NCI-H146 treated with DMSO at 0.1 percent for 48 hours (cell line): ENCODE data around the gene DEPDC7.
"Not testable (repeated sequence)": the region's sequence is repeated elsewhere in the genome, so short reads cannot be mapped to it uniquely, and the experiment has no call there.

ENCODE experiments used
- DNase-seq: peaks from one replicate; lab custom pipeline; 2025; ENCODE audit not compliant: unreplicated experiment; lab: John Stamatoyannopoulos, UW

The DEPDC7 gene

GRCh38 chr11:33015621-33016551 is at the start of gene DEPDC7:
TSS of gene DEPDC7 (plus strand) at chr11:33015878. CDS start at chr11:33015956, 78 bp downstream.
- peak; percentile 87 for DNase-seq

- no peak for DNase-seq
These were observed 47.1 kb upstream of the DEPDC7 start for GRCh38 chr11:32968541-32968940.

DNA sequence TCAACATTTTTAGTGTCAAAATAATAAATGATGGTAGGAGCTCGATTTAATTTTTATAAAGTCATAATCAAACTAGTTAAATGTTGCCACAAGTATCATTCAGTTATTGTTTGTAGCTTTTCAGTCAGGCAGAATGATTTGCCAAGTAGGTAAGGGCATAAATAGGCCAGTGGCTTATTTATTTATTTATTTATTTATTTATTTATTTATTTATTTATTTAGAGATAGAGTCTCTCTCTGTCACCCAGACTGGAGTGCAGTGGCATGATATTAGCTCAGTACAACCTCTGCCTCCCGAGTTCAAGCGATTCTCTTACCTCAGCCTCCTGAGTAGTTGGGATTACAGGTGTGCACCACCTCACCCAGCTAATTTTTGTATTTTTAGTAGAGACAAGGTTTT is 43.4 kb upstream of the DEPDC7 start:
- not testable (repeated sequence) for DNase-seq

DNA sequence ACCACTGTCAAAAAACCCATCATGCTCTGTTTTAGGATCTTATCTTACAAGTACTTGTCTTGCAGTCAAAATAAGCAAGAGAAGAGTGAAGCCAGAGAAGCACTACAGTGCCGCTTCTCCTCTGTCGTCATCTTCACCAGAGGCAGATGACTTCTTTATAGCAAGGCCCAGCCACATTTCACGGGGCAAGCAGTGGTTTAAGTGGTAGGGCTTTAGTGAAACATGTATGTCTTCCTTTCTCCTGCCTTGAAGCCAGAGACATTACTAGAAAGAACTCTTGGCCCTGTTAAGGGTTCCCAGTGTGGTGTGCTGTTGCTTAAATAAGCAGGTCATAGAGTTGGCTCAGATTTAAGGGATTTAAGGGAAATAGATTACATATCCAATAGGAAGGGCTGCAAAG is 42.9 kb upstream of the DEPDC7 start:
- no peak for DNase-seq

GRCh38 chr11:32982626-32983025 is 33.1 kb upstream of the DEPDC7 start:
- no peak for DNase-seq

DNA sequence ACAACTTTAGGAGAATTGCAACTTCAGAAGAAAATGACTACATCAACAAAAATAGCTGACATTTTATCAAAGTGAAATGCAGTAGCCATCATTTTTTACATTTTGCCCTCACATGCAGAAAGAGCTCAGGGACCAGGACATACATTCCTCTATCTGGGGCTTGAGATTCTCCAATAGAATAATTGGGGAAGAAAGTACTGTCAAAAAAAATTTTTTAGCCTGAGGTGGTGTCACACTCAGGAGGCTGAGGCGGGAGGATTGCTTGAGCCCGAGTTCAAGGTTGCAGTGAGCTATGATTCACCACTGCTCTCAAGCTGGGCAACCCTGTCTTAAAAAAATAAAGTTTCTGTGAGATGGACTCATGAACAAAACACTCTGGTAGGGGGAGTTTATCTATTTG is 32.2 kb upstream of the DEPDC7 start:
- DNase-seq, result no peak

DNA sequence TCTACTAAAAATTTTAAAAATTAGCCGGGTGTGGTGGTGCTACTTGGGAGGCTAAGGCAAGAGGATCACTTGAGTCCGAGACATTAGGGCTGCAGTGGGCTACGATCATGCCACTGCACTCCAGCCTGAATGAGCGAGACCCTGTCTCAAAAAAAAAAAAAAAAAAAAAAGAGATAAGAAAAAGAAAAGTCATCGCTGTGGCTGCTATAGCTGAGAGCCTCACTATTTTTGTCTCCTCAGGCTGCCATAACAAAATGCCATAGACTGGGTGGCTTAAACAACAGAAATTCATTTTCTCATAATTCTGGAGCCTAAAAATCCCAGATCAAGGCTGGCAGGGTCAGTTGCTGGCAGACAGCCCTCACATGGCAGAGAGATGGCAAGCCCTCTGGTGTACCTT is 30.1 kb upstream of the DEPDC7 start:
- DNase-seq, result no peak

GRCh38 chr11:32987851-32988250 is 27.8 kb upstream of the DEPDC7 start:
- DNase-seq, result no peak

GRCh38 chr11:32990481-32990880 is 25.2 kb upstream of the DEPDC7 start:
- DNase-seq, result no peak

- DNase-seq, result no peak
These were observed 24.3 kb upstream of the DEPDC7 start for GRCh38 chr11:32991427-32991826.

GRCh38 chr11:32991898-32992297 is 23.8 kb upstream of the DEPDC7 start:
- DNase-seq, result no peak

DNA sequence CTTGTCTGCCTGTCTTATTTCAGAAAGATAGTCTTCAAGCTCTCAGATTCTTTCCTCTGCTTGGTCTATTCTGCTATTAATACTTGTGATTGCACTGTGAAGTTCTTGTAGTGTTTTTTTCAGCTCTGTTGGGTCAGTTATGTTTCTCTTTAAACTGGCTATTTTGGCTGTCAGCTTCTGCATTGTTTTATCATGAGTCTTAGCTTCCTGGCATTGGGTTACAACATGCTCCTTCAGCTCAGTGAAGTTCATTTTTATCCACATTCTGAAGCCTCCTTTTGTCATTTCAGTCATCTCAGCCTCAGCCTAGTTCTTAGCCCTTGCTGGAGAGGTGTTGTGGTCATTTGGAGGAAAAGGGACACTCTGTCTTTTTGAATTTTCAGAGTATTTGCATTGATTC is 15.5 kb upstream of the DEPDC7 start:
- DNase-seq, result no peak

- DNase-seq, result no peak
These were observed 14.4 kb upstream of the DEPDC7 start for GRCh38 chr11:33001281-33001680.

DNA sequence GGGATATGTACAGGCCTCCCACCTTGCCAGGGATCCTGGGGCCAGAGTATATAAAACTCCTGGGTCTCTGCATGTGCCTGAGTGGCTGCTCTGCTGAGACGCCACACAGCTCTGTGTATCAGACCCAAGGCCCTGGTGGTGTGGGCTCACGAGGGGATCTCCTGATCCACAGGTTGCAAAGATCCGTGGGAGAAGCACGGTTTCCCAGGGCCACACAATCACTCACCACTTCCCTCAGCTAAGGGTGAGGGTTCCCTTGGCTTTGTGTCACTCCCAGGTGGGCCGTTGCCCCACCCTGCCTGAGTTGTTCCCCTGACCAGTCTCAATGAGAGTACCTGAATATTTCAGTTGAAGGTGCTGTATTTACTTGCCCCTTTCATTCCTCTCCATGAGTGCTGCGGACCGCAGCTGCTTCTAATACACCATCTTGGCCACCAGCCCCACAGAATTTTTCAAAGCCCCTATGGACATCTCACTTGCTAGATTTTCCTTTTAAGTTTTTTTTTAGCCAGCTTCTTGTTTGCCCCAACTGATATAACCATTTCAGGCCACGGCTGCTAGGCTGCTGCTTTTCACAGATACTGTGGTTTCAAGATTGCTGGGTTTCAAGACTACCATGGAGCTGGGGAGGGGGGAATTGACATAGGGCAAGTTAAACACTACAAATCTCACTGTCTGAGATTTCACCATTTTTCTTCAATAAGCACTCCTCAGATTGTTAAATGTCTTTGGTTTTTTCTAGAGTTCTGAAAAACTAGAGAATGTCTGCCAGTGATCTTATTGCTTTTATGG is 13.7 kb upstream of the DEPDC7 start:
- no peak for DNase-seq

GRCh38 chr11:33005175-33005574 is 10.5 kb upstream of the DEPDC7 start:
- DNase-seq, result no peak

DNA sequence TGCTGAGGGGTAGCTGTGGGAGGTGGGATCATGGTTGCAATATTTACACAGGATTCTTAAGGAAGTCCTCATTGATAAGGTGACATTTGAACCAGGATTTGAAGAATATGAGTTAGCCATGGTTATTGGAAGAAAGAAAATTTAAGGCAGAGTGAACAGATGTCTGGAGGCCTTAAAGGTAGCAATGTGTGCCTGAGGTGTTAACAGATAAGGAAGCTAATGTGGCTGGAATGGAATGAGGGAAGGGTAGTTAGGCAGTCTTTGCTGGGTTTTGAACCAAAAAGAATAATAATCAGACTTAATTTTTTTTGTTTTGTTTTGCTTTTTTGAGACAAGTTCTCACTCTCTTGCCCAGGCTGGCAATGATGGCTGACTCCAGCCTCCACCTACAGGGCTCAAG is 9.7 kb upstream of the DEPDC7 start:
- DNase-seq, result no peak

DNA sequence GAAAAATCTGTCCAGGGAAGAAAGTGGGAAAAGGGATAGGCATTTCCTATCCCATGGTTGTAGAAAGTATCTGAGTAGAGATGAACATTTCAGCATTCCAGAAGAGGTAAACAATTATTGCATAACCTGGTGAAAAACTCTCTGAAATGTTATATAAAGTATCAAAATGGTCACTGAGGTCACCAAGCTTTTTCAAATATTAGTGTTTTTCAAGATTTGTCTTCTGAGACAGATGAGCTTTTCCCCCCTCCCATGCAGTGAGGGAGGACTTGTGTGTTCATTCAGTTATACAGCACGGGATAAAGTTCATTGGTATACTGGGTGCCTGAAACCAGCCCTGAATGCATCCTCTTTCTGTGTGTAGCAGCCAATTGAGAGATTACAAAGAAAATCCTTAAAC is 1.9 kb upstream of the DEPDC7 start:
- no peak for DNase-seq

DNA sequence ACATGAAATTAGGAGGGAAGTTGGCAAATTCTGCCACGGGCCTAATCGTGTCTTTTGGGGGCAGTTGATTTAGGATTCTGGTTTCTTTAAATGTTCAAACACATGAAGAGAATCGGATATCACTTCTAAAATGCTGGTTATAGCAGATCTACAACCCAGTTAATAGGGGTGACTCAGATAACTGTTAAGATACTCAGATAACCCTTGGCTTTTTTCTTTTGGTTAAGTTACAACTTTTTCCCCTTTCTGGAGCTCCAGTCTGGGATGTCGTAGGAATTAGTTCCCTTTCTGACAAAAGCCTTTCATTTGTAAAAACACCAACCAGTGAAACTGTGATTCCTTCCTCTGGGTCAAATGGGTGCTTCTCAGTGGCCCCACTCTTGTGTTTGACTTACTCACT is 976 bp downstream of the DEPDC7 start:
- DNase-seq, result no peak

GRCh38 chr11:33017478-33017877 is 1.8 kb downstream of the DEPDC7 start:
- no peak for DNase-seq

DNA sequence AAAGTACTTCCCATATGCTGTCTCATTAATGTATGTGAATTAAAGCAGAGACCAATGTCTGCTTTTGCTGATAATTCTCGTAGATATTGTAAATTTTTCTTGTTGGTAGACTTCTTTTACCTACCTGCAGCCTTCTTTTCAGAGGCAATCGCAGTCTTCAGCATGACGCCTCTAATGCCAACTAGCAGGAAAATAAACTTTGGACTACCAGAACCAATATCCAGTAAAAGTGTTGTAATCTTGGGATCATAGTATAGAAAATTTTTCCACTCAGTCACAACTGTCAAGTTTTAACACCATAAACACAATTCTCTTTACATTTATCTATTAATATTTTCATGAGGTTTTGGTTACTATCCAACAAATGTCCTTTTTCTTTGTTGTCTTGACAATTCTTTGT is 2.3 kb downstream of the DEPDC7 start:
- no peak for DNase-seq

DNA sequence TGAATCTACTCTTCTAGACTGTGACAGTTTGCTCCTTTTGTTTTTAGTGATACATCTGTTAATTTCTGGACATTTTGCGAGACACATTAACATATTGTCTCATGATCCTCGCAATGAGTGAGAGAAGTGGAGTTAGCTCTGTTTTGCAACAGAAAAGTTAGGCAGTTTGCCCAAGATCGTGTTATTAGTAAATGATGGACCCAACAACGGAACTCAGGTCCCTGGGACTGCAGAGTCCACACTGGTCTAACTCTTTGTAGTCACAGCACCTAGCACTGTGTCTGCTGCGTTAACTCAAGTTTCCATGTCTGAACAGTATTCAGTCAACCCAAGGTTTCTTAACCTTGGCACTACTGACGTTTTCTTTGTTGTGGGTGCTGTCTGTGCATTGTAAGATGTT is 3.2 kb downstream of the DEPDC7 start:
- DNase-seq, result no peak

- DNase-seq, result no peak
These were observed 5.8 kb downstream of the DEPDC7 start for GRCh38 chr11:33021501-33021900.
